Neuronal stem cell (in vitro differentiated cells): ENCODE data around the gene BST1.

Source experiments
- DNase-seq: peaks from one replicate; pipeline ENCODE4 v3.0.0-alpha.2; 2013; ENCODE audit warnings: low spot score
- H2AFZ ChIP-seq: one replicate; pipeline ENCODE4 v1.6.1; 2013; ENCODE audit warnings: mild to moderate bottlenecking, low read length, inconsistent platforms
- H2AK5ac ChIP-seq: 2 replicates; pipeline ENCODE4 v1.6.1; 2013; ENCODE audit warnings: low read depth, mild to moderate bottlenecking, inconsistent platforms, low read length, moderate library complexity, mixed read lengths
- H2BK120ac ChIP-seq: 2 replicates; pipeline ENCODE4 v1.6.1; 2013; ENCODE audit warnings: low read depth, mild to moderate bottlenecking, inconsistent platforms, low read length, moderate library complexity, mixed read lengths
- H2BK12ac ChIP-seq: one replicate; pipeline ENCODE4 v1.6.1; 2013; ENCODE audit warnings: low read length, inconsistent platforms
- H2BK15ac ChIP-seq: 2 replicates; pipeline ENCODE4 v1.6.1; 2013; ENCODE audit warnings: mild to moderate bottlenecking, low read length, inconsistent platforms, mixed read lengths
- H2BK5ac ChIP-seq: one replicate; pipeline ENCODE4 v1.6.1; 2013; ENCODE audit warnings: inconsistent platforms, mild to moderate bottlenecking, low read length, moderate library complexity
- H3K14ac ChIP-seq: one replicate; pipeline ENCODE4 v1.6.1; 2013; ENCODE audit warnings: low read length, inconsistent platforms
- H3K18ac ChIP-seq: 2 replicates; pipeline ENCODE4 v1.6.1; 2013; ENCODE audit warnings: low read length, inconsistent platforms
- H3K23ac ChIP-seq: 2 replicates; pipeline ENCODE4 v1.6.1; 2013; ENCODE audit warnings: low read depth, mild to moderate bottlenecking, mixed read lengths, low read length, inconsistent platforms; ENCODE audit not compliant: poor library complexity
- H3K27ac ChIP-seq: replicated peaks from 3 replicates; pipeline ENCODE4 v1.5.1; 2013; ENCODE audit warnings: low read length, inconsistent platforms
- H3K27me3 ChIP-seq, 3 experiments: 2 replicates each; pipeline ENCODE4 v1.6.1; 2013; ENCODE audit warnings: low read length in 3 of 3, mild to moderate bottlenecking in 2 of 3, inconsistent platforms in 1 of 3, low read depth in 1 of 3, mixed read lengths in 1 of 3, moderate library complexity in 1 of 3; ENCODE audit not compliant: control insufficient read depth in 3 of 3, insufficient read depth in 3 of 3
- H3K36me3 ChIP-seq, 2 donors: replicated peaks in 1 of 2; 2 replicates each; pipeline ENCODE4 v1.6.1; 2013; ENCODE audit warnings: low read length in 2 of 2; ENCODE audit not compliant: control insufficient read depth in 2 of 2, insufficient read depth in 2 of 2
- H3K4ac ChIP-seq: 2 replicates; pipeline ENCODE4 v1.6.1; 2013; ENCODE audit warnings: inconsistent platforms, mild to moderate bottlenecking, low read length, moderate library complexity
- H3K4me1 ChIP-seq, 2 donors: 1 replicate in 1 of 2; 2 replicates in 1 of 2; pipeline ENCODE4 v1.6.1; 2013; ENCODE audit warnings: low read length in 2 of 2, low read depth in 1 of 2; ENCODE audit not compliant: control insufficient read depth in 2 of 2, insufficient read depth in 1 of 2
- H3K4me2 ChIP-seq: one replicate; pipeline ENCODE4 v1.6.1; 2013; ENCODE audit warnings: mild to moderate bottlenecking, low read length, inconsistent platforms; ENCODE audit not compliant: insufficient read depth, poor library complexity, severe bottlenecking
- H3K4me3 ChIP-seq, 2 donors: 2 replicates each; pipeline ENCODE4 v1.5.1; 2013; ENCODE audit warnings: low read length in 2 of 2, mild to moderate bottlenecking in 2 of 2, inconsistent platforms in 1 of 2, moderate library complexity in 1 of 2
- H3K79me1 ChIP-seq: one replicate; pipeline ENCODE4 v1.6.1; 2013; ENCODE audit warnings: low read depth, mild to moderate bottlenecking, inconsistent platforms, low read length, moderate library complexity
- H3K9ac ChIP-seq: one replicate; pipeline ENCODE4 v1.6.1; 2013; ENCODE audit warnings: mild to moderate bottlenecking, low read depth, low read length, inconsistent platforms; ENCODE audit not compliant: poor library complexity
- H3K9me3 ChIP-seq, 2 donors: replicated peaks in 1 of 2; 2 replicates each; pipeline versions ENCODE3 to v1.6.1; 2013; ENCODE audit warnings: low read length in 2 of 2, mild to moderate bottlenecking in 2 of 2, inconsistent platforms in 1 of 2, low read depth in 1 of 2, mixed read lengths in 1 of 2, moderate library complexity in 1 of 2; ENCODE audit not compliant: control insufficient read depth in 2 of 2, insufficient read depth in 1 of 2
- H4K8ac ChIP-seq: one replicate; pipeline ENCODE4 v1.6.1; 2013; ENCODE audit warnings: low read depth, mild to moderate bottlenecking, inconsistent platforms, low read length, moderate library complexity
- H4K91ac ChIP-seq: one replicate; pipeline ENCODE4 v1.6.1; 2013; ENCODE audit warnings: low read length, low read depth, mild to moderate bottlenecking, inconsistent platforms; ENCODE audit not compliant: poor library complexity
- WGBS, 2 donors: extraction: QIAGEN DNeasy Blood & Tissue Kit; methylation state at CpG; one replicate each; pipeline ENCODE4 v1.1.7; 2013; ENCODE audit warnings: missing lambda C conversion rate in 2 of 2, mixed read lengths in 1 of 2; ENCODE audit not compliant: insufficient read length in 2 of 2, insufficient replicate concordance in 1 of 2; ENCODE audit errors: extremely low coverage in 2 of 2; 5-methylcytosine and 5-hydroxymethylcytosine counted together

BST1 gene

GRCh38 chr4:15740764-15741404 is 38.0 kb downstream of the BST1 start:
- Histone ChIP-seq H2AFZ (no peak overlapping the region), H3K4me2 (no peak overlapping the region), H3K14ac (no peak overlapping the region), H3K79me1 (no peaks in the 10 kb centered on the region), H4K91ac (no peak overlapping the region), H2BK12ac (no peak overlapping the region), H2BK15ac (no peak overlapping the region), H3K27ac (no peak overlapping the region), H3K4me3 (no peak overlapping the region), H3K9ac (no peak overlapping the region), H3K18ac (no peak overlapping the region), H3K36me3 (no peaks in the 10 kb centered on the region), H3K27me3 (no peaks in the 10 kb centered on the region), H3K9me3 (peaks cover 0 to 3% of the 10 kb centered on the region in 2 donors), H2BK5ac (no peak overlapping the region), H3K4me1 (no peaks in the 10 kb centered on the region), H3K23ac (no peak overlapping the region), H4K8ac (no peak overlapping the region), H3K4ac (no peak overlapping the region), H2AK5ac (no peak overlapping the region), H2BK120ac (no peak overlapping the region)
- DNase-seq = no peak
- no CpG with 5 or more reads among the region's 11 CpGs for WGBS, 2 donors

GRCh38 chr4:15742083-15742582 is 39.3 kb downstream of the BST1 start:
- Histone ChIP-seq H4K91ac (no peak overlapping the region), H3K9me3 (peaks cover 0 to 3% of the 10 kb centered on the region in 2 donors), H2BK15ac (no peak overlapping the region), H3K18ac (no peak overlapping the region), H3K36me3 (no peaks in the 10 kb centered on the region), H3K14ac (no peak overlapping the region), H2AK5ac (no peak overlapping the region), H3K23ac (no peak overlapping the region), H3K4me3 (no peak overlapping the region), H2AFZ (no peak overlapping the region), H3K27me3 (no peaks in the 10 kb centered on the region), H3K4ac (no peak overlapping the region), H2BK12ac (no peak overlapping the region), H3K27ac (no peak overlapping the region), H3K79me1 (no peaks in the 10 kb centered on the region), H3K9ac (no peak overlapping the region), H3K4me1 (no peaks in the 10 kb centered on the region), H2BK120ac (no peak overlapping the region), H2BK5ac (no peak overlapping the region), H3K4me2 (no peak overlapping the region), H4K8ac (no peak overlapping the region)
- no peak for DNase-seq
- WGBS, 2 donors = no CpG with 5 or more reads among the region's 1 CpG

GRCh38 chr4:15742637-15743036 is 39.8 kb downstream of the BST1 start:
- Histone ChIP-seq H3K23ac (no peak overlapping the region), H3K18ac (no peak overlapping the region), H2BK5ac (no peak overlapping the region), H2BK15ac (no peak overlapping the region), H3K36me3 (no peaks in the 10 kb centered on the region), H2AK5ac (no peak overlapping the region), H3K9me3 (peaks cover 0 to 3% of the 10 kb centered on the region in 2 donors), H2BK120ac (no peak overlapping the region), H3K4me1 (no peaks in the 10 kb centered on the region), H3K79me1 (no peaks in the 10 kb centered on the region), H3K14ac (no peak overlapping the region), H3K9ac (no peak overlapping the region), H4K91ac (no peak overlapping the region), H3K27me3 (no peaks in the 10 kb centered on the region), H2AFZ (no peak overlapping the region), H3K4me2 (no peak overlapping the region), H4K8ac (no peak overlapping the region), H3K27ac (no peak overlapping the region), H2BK12ac (no peak overlapping the region), H3K4me3 (no peak overlapping the region), H3K4ac (no peak overlapping the region)
- DNase-seq = no peak
- WGBS, 2 donors = no CpG with 5 or more reads among the region's 1 CpG

GRCh38 chr4:15744016-15744545 is 41.2 kb downstream of the BST1 start:
- Histone ChIP-seq H3K36me3 (no peaks in the 10 kb centered on the region), H3K4me2 (no peak overlapping the region), H2BK5ac (no peak overlapping the region), H3K4ac (no peak overlapping the region), H3K79me1 (no peaks in the 10 kb centered on the region), H2AFZ (no peak overlapping the region), H3K27ac (no peak overlapping the region), H3K18ac (no peak overlapping the region), H3K14ac (no peak overlapping the region), H3K27me3 (peaks cover 0 to 5% (median 0%) of the 10 kb centered on the region in 3 experiments), H3K4me1 (no peaks in the 10 kb centered on the region), H2BK12ac (no peak overlapping the region), H2BK15ac (no peak overlapping the region), H3K4me3 (no peak overlapping the region), H3K9ac (no peak overlapping the region), H3K23ac (no peak overlapping the region), H4K8ac (no peak overlapping the region), H2BK120ac (no peak overlapping the region), H4K91ac (no peak overlapping the region), H2AK5ac (no peak overlapping the region), H3K9me3 (peaks cover 0 to 3% of the 10 kb centered on the region in 2 donors)
- DNase-seq = no peak
- WGBS, 2 donors = no CpG with 5 or more reads among the region's 5 CpGs
